ENCODE results near the gene TCERG1L.

Gene TCERG1L

GRCh38 chr10:131318291-131318690, 6.8 kb upstream of the TCERG1L start:
- Histone ChIP-seq H3F3A (ENCODE audit: low read depth) (no peaks in the 10 kb centered on the region), H3K27me3 (ENCODE audit: insufficient read depth, low read length, poor library complexity, severe bottlenecking) (no peaks in the 10 kb centered on the region), H3K79me2 (ENCODE audit: insufficient read depth, low read length) (no peaks in the 10 kb centered on the region), H3K9ac (ENCODE audit: low read depth, low read length, poor library complexity, severe bottlenecking) (no peak overlapping the region), H3K36me3 (ENCODE audit: insufficient read depth, low read length) (no peaks in the 10 kb centered on the region), H3K4me1 (ENCODE audit: insufficient read depth, low read length, poor library complexity, severe bottlenecking) (no peaks in the 10 kb centered on the region), H3K9me3 (ENCODE audit: insufficient read depth, low read depth, low read length) (peaks cover 12% of the 10 kb centered on the region; the same call in 1 of the 2 replicates), H3K4me2 (ENCODE audit: low read depth, low read length, poor library complexity, severe bottlenecking) (no peak overlapping the region), H4K20me1 (ENCODE audit: insufficient read depth, low read length, poor library complexity, severe bottlenecking) (no peaks in the 10 kb centered on the region), H2AFZ (ENCODE audit: low read length) (no peak overlapping the region), H3K9me2 (replicated peaks; ENCODE audit: low read depth, low read length) (no peaks in the 10 kb centered on the region), H3K4me3 (ENCODE audit: low read length, poor library complexity, severe bottlenecking) (no peak overlapping the region)
- no peak for TF ChIP-seq EZH2phosphoT487 (IDR thresholded peaks at IDR 0.05; ENCODE audit: borderline replicate concordance)
- TF ChIP-seq CTCF (conservative IDR thresholded peaks at IDR 0.05; ENCODE audit: low read length) = no peak

GRCh38 chr10:131316321-131317075, 5.0 kb upstream of the TCERG1L start:
- TF ChIP-seq CTCF (conservative IDR thresholded peaks at IDR 0.05; ENCODE audit: low read length) (no peak), EZH2phosphoT487 (IDR thresholded peaks at IDR 0.05; ENCODE audit: borderline replicate concordance) (no peak)
- H4K20me1 ChIP-seq (ENCODE audit: insufficient read depth, low read length, poor library complexity, severe bottlenecking) = no peaks in the 10 kb centered on the region
- H3K4me3 ChIP-seq (ENCODE audit: low read length, poor library complexity, severe bottlenecking) = no peak overlapping the region
- H3K4me1 ChIP-seq (ENCODE audit: insufficient read depth, low read length, poor library complexity, severe bottlenecking) = no peaks in the 10 kb centered on the region
- no peak overlapping the region for H3K9ac ChIP-seq (ENCODE audit: low read depth, low read length, poor library complexity, severe bottlenecking)
- no peak overlapping the region for H2AFZ ChIP-seq (ENCODE audit: low read length)
- H3K27me3 ChIP-seq (ENCODE audit: insufficient read depth, low read length, poor library complexity, severe bottlenecking) = no peaks in the 10 kb centered on the region
- H3K36me3 ChIP-seq (ENCODE audit: insufficient read depth, low read length) = no peaks in the 10 kb centered on the region
- H3K79me2 ChIP-seq (ENCODE audit: insufficient read depth, low read length) = no peaks in the 10 kb centered on the region
- H3K9me3 ChIP-seq (ENCODE audit: insufficient read depth, low read depth, low read length) = peaks cover 12% of the 10 kb centered on the region; the same call in 1 of the 2 replicates
- no peak overlapping the region for H3K4me2 ChIP-seq (ENCODE audit: low read depth, low read length, poor library complexity, severe bottlenecking)
- no peaks in the 10 kb centered on the region for H3K9me2 ChIP-seq (replicated peaks; ENCODE audit: low read depth, low read length)
- no peaks in the 10 kb centered on the region for H3F3A ChIP-seq (ENCODE audit: low read depth)

DNA sequence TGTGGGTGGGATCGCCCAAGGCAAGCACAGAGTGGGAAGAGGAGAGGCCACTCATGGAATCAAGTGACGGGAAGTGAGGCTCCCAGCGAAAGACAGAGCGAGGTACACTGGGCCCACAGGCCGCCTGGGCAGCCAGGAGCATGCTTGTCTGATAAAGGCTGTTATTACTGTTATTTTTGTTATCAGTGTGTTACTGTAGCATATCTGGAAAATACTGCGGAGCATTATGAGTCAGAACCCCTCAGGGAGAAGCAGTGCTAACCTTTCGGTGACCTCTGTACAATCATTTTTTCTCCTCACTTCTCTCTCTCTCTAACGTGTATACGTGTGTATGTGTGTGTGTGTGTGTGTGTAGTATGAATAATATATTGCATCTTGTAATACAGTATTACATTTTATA, 3.8 kb upstream of the TCERG1L start:
- Histone ChIP-seq H3K9me3 (ENCODE audit: insufficient read depth, low read depth, low read length) (peaks cover 15% of the 10 kb centered on the region; the same call in 1 of the 2 replicates), H3K4me2 (ENCODE audit: low read depth, low read length, poor library complexity, severe bottlenecking) (no peak overlapping the region), H3K9me2 (replicated peaks; ENCODE audit: low read depth, low read length) (no peaks in the 10 kb centered on the region), H3K4me3 (ENCODE audit: low read length, poor library complexity, severe bottlenecking) (no peak overlapping the region), H4K20me1 (ENCODE audit: insufficient read depth, low read length, poor library complexity, severe bottlenecking) (no peaks in the 10 kb centered on the region), H3F3A (ENCODE audit: low read depth) (no peaks in the 10 kb centered on the region), H3K79me2 (ENCODE audit: insufficient read depth, low read length) (no peaks in the 10 kb centered on the region), H3K9ac (ENCODE audit: low read depth, low read length, poor library complexity, severe bottlenecking) (no peak overlapping the region), H3K27me3 (ENCODE audit: insufficient read depth, low read length, poor library complexity, severe bottlenecking) (no peaks in the 10 kb centered on the region), H3K4me1 (ENCODE audit: insufficient read depth, low read length, poor library complexity, severe bottlenecking) (no peaks in the 10 kb centered on the region), H2AFZ (ENCODE audit: low read length) (no peak overlapping the region), H3K36me3 (ENCODE audit: insufficient read depth, low read length) (no peaks in the 10 kb centered on the region)
- TF ChIP-seq CTCF (conservative IDR thresholded peaks at IDR 0.05; ENCODE audit: low read length) = no peak
- TF ChIP-seq EZH2phosphoT487 (IDR thresholded peaks at IDR 0.05; ENCODE audit: borderline replicate concordance) = no peak
